Neural cell (in vitro differentiated cells): Measurements from ENCODE around the gene IGFL2. TPM values are rescaled to one million over a fixed set of nuclear protein-coding genes. Genes with fewer than 3 reads are reported as not detected.
"Not testable (repeated sequence)": the region's sequence is repeated elsewhere in the genome, so short reads cannot be mapped to it uniquely, and the experiment has no call there.

Source experiments
- H2AFZ ChIP-seq: fragments of 200-600, 300-800 bp; sonication (generic), shearing (Covaris generic); 2 replicates; pipeline ENCODE4 v1.6.0; 2014; ENCODE audit warnings: low read depth, mild to moderate bottlenecking, antibody characterized with exemption, low read length, moderate library complexity
- H3F3A ChIP-seq: fragments of 200-600 bp; shearing (Covaris generic); 2 replicates; pipeline ENCODE4 v1.6.1; 2016; ENCODE audit warnings: mild to moderate bottlenecking, moderate library complexity, mixed read lengths, antibody characterized with exemption, low read length; ENCODE audit not compliant: insufficient read depth, poor library complexity, severe bottlenecking
- H3K27ac ChIP-seq: fragments of 200-600, 300-800 bp; sonication (generic), shearing (Covaris generic); 2 replicates; pipeline ENCODE4 v1.5.1; 2014; ENCODE audit warnings: mild to moderate bottlenecking, low read length, moderate library complexity
- H3K27me3 ChIP-seq: fragments of 300-800, 200-600 bp; sonication (generic), shearing (Covaris generic); 2 replicates; pipeline ENCODE4 v1.6.0; 2014; ENCODE audit warnings: mild to moderate bottlenecking, low read depth, low read length, moderate library complexity; ENCODE audit not compliant: insufficient read depth
- H3K36me3 ChIP-seq: fragments of 300-800, 200-600 bp; sonication (generic), shearing (Covaris generic); 2 replicates; pipeline ENCODE4 v1.5.1; 2014; ENCODE audit warnings: mild to moderate bottlenecking, antibody characterized with exemption, low read length, moderate library complexity; ENCODE audit not compliant: insufficient read depth
- H3K4me2 ChIP-seq: fragments of 300-800, 200-600 bp; sonication (generic), shearing (Covaris generic); 2 replicates; pipeline ENCODE4 v1.6.0; 2014; ENCODE audit warnings: mild to moderate bottlenecking, low read length
- H3K4me3 ChIP-seq: fragments of 300-800, 200-600 bp; sonication (generic), shearing (Covaris generic); 2 replicates; pipeline ENCODE4 v1.5.1; 2014; ENCODE audit warnings: mild to moderate bottlenecking, low read length, moderate library complexity
- H3K79me2 ChIP-seq: fragments of 200-600 bp; shearing (Covaris generic); replicated peaks from 2 replicates; pipeline ENCODE4 v1.6.0; 2014; ENCODE audit warnings: mild to moderate bottlenecking, low read length, moderate library complexity; ENCODE audit not compliant: insufficient read depth
- H3K9ac ChIP-seq: fragments of 300-800, 200-600 bp; sonication (generic), shearing (Covaris generic); 2 replicates; pipeline ENCODE4 v1.6.1; 2016; ENCODE audit warnings: mild to moderate bottlenecking, low read length, mixed read lengths
- H3K9me2 ChIP-seq: fragments of 200-600 bp; shearing (Covaris generic); 2 replicates; pipeline ENCODE4 v1.6.1; 2016; ENCODE audit warnings: mild to moderate bottlenecking, low read length, mixed read lengths; ENCODE audit not compliant: insufficient read depth
- H3K9me3 ChIP-seq: fragments of 200-600, 300-800 bp; sonication (generic), shearing (Covaris generic); 2 replicates; pipeline ENCODE4 v1.6.1; 2016; ENCODE audit warnings: mild to moderate bottlenecking, mixed run types, low read length, moderate library complexity, mixed read lengths
- H4K20me1 ChIP-seq: fragments of 200-600 bp; shearing (Covaris generic); 2 replicates; pipeline ENCODE4 v1.6.1; 2016; ENCODE audit warnings: mild to moderate bottlenecking, mixed run types; ENCODE audit not compliant: insufficient read depth
- EP300 ChIP-seq: fragments of 450-650 bp; conservative IDR thresholded peaks from 2 replicates; pipeline ENCODE4 v1.6.1; 2014; ENCODE audit warnings: antibody characterized with exemption, mild to moderate bottlenecking, moderate library complexity; ENCODE audit not compliant: poor library complexity, severe bottlenecking
- EZH2 ChIP-seq: fragments of 200-600, 300-800 bp; shearing (Covaris generic), sonication (generic); IDR thresholded peaks from 2 replicates; pipeline ENCODE4 v1.6.1; 2014; ENCODE audit warnings: antibody characterized with exemption, low read length, borderline replicate concordance, mild to moderate bottlenecking; ENCODE audit not compliant: insufficient read depth, poor library complexity, severe bottlenecking
- MXI1 ChIP-seq: fragments of 450-650 bp; conservative IDR thresholded peaks from 2 replicates; pipeline ENCODE4 v1.6.1; 2014; ENCODE audit warnings: antibody characterized with exemption, mild to moderate bottlenecking; ENCODE audit not compliant: poor library complexity, severe bottlenecking
- POLR2AphosphoS5 ChIP-seq: IDR thresholded peaks from 2 replicates; pipeline ENCODE4 v1.6.1; 2012
- RAD21 ChIP-seq: fragments of 450-650 bp; conservative IDR thresholded peaks from 2 replicates; pipeline ENCODE4 v1.6.1; 2014; ENCODE audit warnings: antibody characterized with exemption, mild to moderate bottlenecking, moderate library complexity
- SMC3 ChIP-seq: fragments of 450-650 bp; conservative IDR thresholded peaks from 2 replicates; pipeline ENCODE4 v1.6.1; 2014; ENCODE audit warnings: antibody characterized with exemption, mild to moderate bottlenecking, moderate library complexity; ENCODE audit not compliant: poor library complexity
- TAF1 ChIP-seq: IDR thresholded peaks from 2 replicates; pipeline ENCODE4 v1.6.1; 2012; ENCODE audit warnings: low read depth
- polyA plus RNA-seq: library from polyadenylated mRNA; depleted of rRNA; stranded (reverse); fragments of >200 nt; gene quantifications from 2 replicates; pipeline ENCODE4 v1.2.3, GENCODE V29; 2014
- TF ChIP-seq, protein P1 (sequence below): IDR thresholded peaks from 2 replicates; pipeline ENCODE4 v1.6.1; 2012; ENCODE audit warnings: borderline replicate concordance
- TF ChIP-seq, protein P2 (sequence below): fragments of 450-650 bp; IDR thresholded peaks from 2 replicates; pipeline ENCODE4 v1.5.1; 2014; ENCODE audit warnings: antibody characterized with exemption, mild to moderate bottlenecking, moderate library complexity; ENCODE audit not compliant: poor library complexity, severe bottlenecking

The IGFL2 gene
- polyA plus RNA-seq, 1 donor from 2014 or later, result not detected

GRCh38 chr19:46181388-46181779 is 33.3 kb downstream of the IGFL2 start:
- no peaks in the 10 kb centered on the region for H3K79me2 ChIP-seq
- H3K9ac ChIP-seq, result no peak overlapping the region
- TF ChIP-seq MXI1, result no peak
- no peak for TF ChIP-seq RAD21
- TF ChIP-seq, protein P1, sequence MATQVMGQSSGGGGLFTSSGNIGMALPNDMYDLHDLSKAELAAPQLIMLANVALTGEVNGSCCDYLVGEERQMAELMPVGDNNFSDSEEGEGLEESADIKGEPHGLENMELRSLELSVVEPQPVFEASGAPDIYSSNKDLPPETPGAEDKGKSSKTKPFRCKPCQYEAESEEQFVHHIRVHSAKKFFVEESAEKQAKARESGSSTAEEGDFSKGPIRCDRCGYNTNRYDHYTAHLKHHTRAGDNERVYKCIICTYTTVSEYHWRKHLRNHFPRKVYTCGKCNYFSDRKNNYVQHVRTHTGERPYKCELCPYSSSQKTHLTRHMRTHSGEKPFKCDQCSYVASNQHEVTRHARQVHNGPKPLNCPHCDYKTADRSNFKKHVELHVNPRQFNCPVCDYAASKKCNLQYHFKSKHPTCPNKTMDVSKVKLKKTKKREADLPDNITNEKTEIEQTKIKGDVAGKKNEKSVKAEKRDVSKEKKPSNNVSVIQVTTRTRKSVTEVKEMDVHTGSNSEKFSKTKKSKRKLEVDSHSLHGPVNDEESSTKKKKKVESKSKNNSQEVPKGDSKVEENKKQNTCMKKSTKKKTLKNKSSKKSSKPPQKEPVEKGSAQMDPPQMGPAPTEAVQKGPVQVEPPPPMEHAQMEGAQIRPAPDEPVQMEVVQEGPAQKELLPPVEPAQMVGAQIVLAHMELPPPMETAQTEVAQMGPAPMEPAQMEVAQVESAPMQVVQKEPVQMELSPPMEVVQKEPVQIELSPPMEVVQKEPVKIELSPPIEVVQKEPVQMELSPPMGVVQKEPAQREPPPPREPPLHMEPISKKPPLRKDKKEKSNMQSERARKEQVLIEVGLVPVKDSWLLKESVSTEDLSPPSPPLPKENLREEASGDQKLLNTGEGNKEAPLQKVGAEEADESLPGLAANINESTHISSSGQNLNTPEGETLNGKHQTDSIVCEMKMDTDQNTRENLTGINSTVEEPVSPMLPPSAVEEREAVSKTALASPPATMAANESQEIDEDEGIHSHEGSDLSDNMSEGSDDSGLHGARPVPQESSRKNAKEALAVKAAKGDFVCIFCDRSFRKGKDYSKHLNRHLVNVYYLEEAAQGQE, result no peak
- no peak for TF ChIP-seq EZH2
- no peak for TF ChIP-seq TAF1
- TF ChIP-seq EP300, result no peak
- no peak for TF ChIP-seq POLR2AphosphoS5
- TF ChIP-seq, protein P2, sequence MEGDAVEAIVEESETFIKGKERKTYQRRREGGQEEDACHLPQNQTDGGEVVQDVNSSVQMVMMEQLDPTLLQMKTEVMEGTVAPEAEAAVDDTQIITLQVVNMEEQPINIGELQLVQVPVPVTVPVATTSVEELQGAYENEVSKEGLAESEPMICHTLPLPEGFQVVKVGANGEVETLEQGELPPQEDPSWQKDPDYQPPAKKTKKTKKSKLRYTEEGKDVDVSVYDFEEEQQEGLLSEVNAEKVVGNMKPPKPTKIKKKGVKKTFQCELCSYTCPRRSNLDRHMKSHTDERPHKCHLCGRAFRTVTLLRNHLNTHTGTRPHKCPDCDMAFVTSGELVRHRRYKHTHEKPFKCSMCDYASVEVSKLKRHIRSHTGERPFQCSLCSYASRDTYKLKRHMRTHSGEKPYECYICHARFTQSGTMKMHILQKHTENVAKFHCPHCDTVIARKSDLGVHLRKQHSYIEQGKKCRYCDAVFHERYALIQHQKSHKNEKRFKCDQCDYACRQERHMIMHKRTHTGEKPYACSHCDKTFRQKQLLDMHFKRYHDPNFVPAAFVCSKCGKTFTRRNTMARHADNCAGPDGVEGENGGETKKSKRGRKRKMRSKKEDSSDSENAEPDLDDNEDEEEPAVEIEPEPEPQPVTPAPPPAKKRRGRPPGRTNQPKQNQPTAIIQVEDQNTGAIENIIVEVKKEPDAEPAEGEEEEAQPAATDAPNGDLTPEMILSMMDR, result no peak
- TF ChIP-seq SMC3, result no peak
- H3K27ac ChIP-seq, result no peak overlapping the region
- H3K27me3 ChIP-seq, result no peaks in the 10 kb centered on the region
- no peaks in the 10 kb centered on the region for H3K9me3 ChIP-seq
- no peaks in the 10 kb centered on the region for H3F3A ChIP-seq
- H3K9me2 ChIP-seq, result no peaks in the 10 kb centered on the region
- H2AFZ ChIP-seq, result no peak overlapping the region
- H3K4me3 ChIP-seq, result no peak overlapping the region
- no peak overlapping the region for H3K4me2 ChIP-seq
- H4K20me1 ChIP-seq, result no peaks in the 10 kb centered on the region
- H3K36me3 ChIP-seq, result no peaks in the 10 kb centered on the region

DNA sequence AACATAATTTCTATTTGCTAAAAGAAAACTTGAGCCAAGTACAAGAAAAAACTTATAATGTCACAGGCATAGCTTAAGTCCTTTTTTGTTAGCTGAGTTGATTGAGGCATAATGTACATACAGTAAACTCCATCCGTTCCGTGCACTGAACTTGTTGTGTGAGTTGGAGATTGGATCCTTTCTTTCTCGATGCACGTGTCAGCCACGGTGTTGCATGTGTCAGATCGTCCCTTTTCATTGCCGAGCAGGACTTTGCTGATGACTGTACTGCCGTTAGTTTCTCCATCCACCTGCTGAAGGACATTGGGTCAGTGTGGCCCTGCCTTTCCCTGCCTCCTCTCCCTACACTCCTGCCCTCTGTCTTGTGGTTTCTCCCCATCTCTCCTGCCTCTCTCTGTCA is 34.4 kb downstream of the IGFL2 start:
- no peak overlapping the region for H2AFZ ChIP-seq

DNA sequence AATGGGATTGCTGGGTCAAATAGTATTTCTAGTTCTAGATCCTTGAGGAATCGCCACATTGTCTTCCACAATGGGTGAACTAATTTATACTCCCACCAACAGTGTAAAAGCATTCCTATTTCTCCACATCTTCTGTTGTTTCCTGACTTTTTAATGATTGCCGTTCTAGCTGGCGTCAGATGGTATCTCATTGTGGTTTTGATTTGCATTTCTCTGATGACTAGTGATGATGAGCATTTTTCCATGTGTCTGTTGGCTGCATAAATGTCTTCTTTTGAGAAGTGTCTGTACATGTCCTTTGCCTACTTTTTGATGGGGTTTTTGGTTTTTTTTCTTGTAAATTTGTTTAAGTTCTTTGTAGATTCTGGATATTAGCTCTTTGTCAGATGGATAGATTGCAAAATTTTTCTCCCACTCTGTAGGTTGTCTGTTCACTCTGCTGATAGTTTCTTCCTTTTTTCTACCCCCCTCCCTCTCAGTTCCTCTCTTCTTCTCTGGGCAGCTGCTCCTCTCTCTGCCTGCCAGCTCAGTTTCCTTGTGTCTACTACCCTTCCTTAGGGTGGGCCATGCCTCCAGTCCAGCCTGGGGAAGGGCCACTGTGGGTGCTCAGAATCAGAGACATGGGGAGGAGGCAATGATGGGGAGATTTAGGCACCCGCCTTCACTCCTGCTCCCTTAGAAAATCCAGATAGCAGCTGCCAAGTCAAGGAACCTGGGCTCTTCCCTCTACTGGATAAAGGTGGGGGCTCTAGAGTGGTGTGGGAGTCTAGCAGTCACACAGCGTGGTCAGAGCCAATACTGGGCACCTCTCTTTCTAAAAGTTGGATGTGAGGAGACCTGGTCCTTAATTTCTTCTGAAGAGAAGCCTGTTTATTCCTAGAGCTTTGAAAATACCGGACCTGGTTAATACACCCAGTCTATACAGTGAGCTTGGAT is 37.0 kb downstream of the IGFL2 start:
- H3K9me2 ChIP-seq, H3K36me3 ChIP-seq, H3K27me3 ChIP-seq, H4K20me1 ChIP-seq, H3K4me3 ChIP-seq, H3K9me3 ChIP-seq, H3K79me2 ChIP-seq, H3K27ac ChIP-seq, H3F3A ChIP-seq, H3K9ac ChIP-seq, H3K4me2 ChIP-seq, H2AFZ ChIP-seq: not testable (repeated sequence)

More for the DNA sequence above, 34.4 kb downstream of the IGFL2 start:
- TF ChIP-seq SMC3, result no peak
- TF ChIP-seq TAF1, result no peak
- no peak for TF ChIP-seq RAD21
- no peak for TF ChIP-seq EP300
- TF ChIP-seq EZH2, result no peak
- no peak for TF ChIP-seq POLR2AphosphoS5
- H3K9me2 ChIP-seq, result no peaks in the 10 kb centered on the region
- no peaks in the 10 kb centered on the region for H3F3A ChIP-seq
- H3K79me2 ChIP-seq, result no peaks in the 10 kb centered on the region
- H4K20me1 ChIP-seq, result no peaks in the 10 kb centered on the region
- no peak overlapping the region for H3K4me3 ChIP-seq
- no peaks in the 10 kb centered on the region for H3K9me3 ChIP-seq
- no peaks in the 10 kb centered on the region for H3K36me3 ChIP-seq
- H3K9ac ChIP-seq, result no peak overlapping the region
- no peak overlapping the region for H3K4me2 ChIP-seq
- no peaks in the 10 kb centered on the region for H3K27me3 ChIP-seq
- H3K27ac ChIP-seq, result no peak overlapping the region
